HCT116 (cell line): ENCODE results near the gene MCF2L.

ENCODE experiments used
- CEBPB ChIP-seq: IDR thresholded peaks from 2 replicates; pipeline ENCODE4 v1.6.1; 2012; ENCODE audit warnings: low read depth
- EZH2 ChIP-seq: fragments of 200-600 bp; sonication (generic); IDR thresholded peaks from 2 replicates; pipeline ENCODE4 v1.6.1; 2017; ENCODE audit warnings: antibody characterized with exemption, mixed run types
- EZH2phosphoT487 ChIP-seq: fragments of 200-600 bp; IDR thresholded peaks from 2 replicates; pipeline ENCODE4 v1.6.1; 2018; ENCODE audit warnings: antibody characterized with exemption, borderline replicate concordance
- FOSL1 ChIP-seq: IDR thresholded peaks from 2 replicates; pipeline ENCODE4 v1.6.1; 2012; ENCODE audit warnings: low read depth
- POLR2A ChIP-seq: IDR thresholded peaks from 2 replicates; pipeline ENCODE4 v1.7.0; 2011; ENCODE audit warnings: borderline replicate concordance; ENCODE audit not compliant: insufficient read depth, insufficient read length; ENCODE audit errors: extremely low read depth
- POLR2AphosphoS5 ChIP-seq: IDR thresholded peaks from 2 replicates; pipeline ENCODE4 v1.6.1; 2011; ENCODE audit warnings: mild to moderate bottlenecking, low read depth, low read length, moderate library complexity
- RAD21 ChIP-seq: IDR thresholded peaks from 2 replicates; pipeline ENCODE4 v1.6.1; 2012; ENCODE audit warnings: low read depth, mild to moderate bottlenecking
- SRF ChIP-seq: IDR thresholded peaks from 2 replicates; pipeline ENCODE4 v1.6.1; 2012; ENCODE audit warnings: low read depth
- YY1 ChIP-seq: IDR thresholded peaks from 2 replicates; pipeline ENCODE4 v1.6.1; 2011; ENCODE audit warnings: low read length, low read depth, moderate library complexity, mild to moderate bottlenecking; ENCODE audit not compliant: insufficient replicate concordance; ENCODE audit errors: extremely low read depth
- TF ChIP-seq, protein P1 (sequence below), 3 experiments: fragments of 200-600 bp in 1 of 3; sonication (generic) in 1 of 3; IDR thresholded peaks in 2 of 3; conservative IDR thresholded peaks in 1 of 3; 2 replicates each; pipeline ENCODE4 v1.5.1; 2012 to 2017; ENCODE audit warnings: low read depth in 2 of 3, low read length in 2 of 3, antibody characterized with exemption in 1 of 3, borderline replicate concordance in 1 of 3, control low read depth in 1 of 3, mild to moderate bottlenecking in 1 of 3, mixed read lengths in 1 of 3, mixed run types in 1 of 3, moderate library complexity in 1 of 3; ENCODE audit not compliant: insufficient read depth in 1 of 3

GRCh38 chr13:113142876-113143275 lies 173.9 kb downstream of the MCF2L start:
- TF ChIP-seq EZH2, result no peak
- no peak for TF ChIP-seq POLR2AphosphoS5
- TF ChIP-seq POLR2A, result no peak
- TF ChIP-seq, protein P1, sequence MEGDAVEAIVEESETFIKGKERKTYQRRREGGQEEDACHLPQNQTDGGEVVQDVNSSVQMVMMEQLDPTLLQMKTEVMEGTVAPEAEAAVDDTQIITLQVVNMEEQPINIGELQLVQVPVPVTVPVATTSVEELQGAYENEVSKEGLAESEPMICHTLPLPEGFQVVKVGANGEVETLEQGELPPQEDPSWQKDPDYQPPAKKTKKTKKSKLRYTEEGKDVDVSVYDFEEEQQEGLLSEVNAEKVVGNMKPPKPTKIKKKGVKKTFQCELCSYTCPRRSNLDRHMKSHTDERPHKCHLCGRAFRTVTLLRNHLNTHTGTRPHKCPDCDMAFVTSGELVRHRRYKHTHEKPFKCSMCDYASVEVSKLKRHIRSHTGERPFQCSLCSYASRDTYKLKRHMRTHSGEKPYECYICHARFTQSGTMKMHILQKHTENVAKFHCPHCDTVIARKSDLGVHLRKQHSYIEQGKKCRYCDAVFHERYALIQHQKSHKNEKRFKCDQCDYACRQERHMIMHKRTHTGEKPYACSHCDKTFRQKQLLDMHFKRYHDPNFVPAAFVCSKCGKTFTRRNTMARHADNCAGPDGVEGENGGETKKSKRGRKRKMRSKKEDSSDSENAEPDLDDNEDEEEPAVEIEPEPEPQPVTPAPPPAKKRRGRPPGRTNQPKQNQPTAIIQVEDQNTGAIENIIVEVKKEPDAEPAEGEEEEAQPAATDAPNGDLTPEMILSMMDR (IDR thresholded peaks at IDR 0.05 in 2 of 3, conservative IDR thresholded peaks at IDR 0.05 in 1 of 3; ENCODE audit: borderline replicate concordance in 1 of 3, insufficient read depth in 1 of 3, low read depth in 2 of 3, low read length in 2 of 3), result no peak
- no peak for TF ChIP-seq YY1
- TF ChIP-seq RAD21, result no peak
- TF ChIP-seq SRF, result no peak
- no peak for TF ChIP-seq FOSL1
- no peak for TF ChIP-seq CEBPB
- no peak for TF ChIP-seq EZH2phosphoT487
